Measurements from ENCODE around the gene USP31. TPM values are rescaled to one million over a fixed set of nuclear protein-coding genes. Genes with fewer than 3 reads are reported as not detected.

USP31 gene, protein sequence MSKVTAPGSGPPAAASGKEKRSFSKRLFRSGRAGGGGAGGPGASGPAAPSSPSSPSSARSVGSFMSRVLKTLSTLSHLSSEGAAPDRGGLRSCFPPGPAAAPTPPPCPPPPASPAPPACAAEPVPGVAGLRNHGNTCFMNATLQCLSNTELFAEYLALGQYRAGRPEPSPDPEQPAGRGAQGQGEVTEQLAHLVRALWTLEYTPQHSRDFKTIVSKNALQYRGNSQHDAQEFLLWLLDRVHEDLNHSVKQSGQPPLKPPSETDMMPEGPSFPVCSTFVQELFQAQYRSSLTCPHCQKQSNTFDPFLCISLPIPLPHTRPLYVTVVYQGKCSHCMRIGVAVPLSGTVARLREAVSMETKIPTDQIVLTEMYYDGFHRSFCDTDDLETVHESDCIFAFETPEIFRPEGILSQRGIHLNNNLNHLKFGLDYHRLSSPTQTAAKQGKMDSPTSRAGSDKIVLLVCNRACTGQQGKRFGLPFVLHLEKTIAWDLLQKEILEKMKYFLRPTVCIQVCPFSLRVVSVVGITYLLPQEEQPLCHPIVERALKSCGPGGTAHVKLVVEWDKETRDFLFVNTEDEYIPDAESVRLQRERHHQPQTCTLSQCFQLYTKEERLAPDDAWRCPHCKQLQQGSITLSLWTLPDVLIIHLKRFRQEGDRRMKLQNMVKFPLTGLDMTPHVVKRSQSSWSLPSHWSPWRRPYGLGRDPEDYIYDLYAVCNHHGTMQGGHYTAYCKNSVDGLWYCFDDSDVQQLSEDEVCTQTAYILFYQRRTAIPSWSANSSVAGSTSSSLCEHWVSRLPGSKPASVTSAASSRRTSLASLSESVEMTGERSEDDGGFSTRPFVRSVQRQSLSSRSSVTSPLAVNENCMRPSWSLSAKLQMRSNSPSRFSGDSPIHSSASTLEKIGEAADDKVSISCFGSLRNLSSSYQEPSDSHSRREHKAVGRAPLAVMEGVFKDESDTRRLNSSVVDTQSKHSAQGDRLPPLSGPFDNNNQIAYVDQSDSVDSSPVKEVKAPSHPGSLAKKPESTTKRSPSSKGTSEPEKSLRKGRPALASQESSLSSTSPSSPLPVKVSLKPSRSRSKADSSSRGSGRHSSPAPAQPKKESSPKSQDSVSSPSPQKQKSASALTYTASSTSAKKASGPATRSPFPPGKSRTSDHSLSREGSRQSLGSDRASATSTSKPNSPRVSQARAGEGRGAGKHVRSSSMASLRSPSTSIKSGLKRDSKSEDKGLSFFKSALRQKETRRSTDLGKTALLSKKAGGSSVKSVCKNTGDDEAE (N-terminal part only)
- 7.7 and 8.0 TPM in 2 replicates for total RNA-seq

GRCh38 chr16:23149267-23149992 lies at the start of gene USP31:
Gene USP31, minus strand, starts transcription at chr16:23149452. Its CDS starts 182 bp downstream, at chr16:23149270.
- peaks cover 18% of the 10 kb centered on the region for H3K4me1 Mint-ChIP-seq (ENCODE audit: low read depth)
- H3K9me3 Mint-ChIP-seq = no peaks in the 10 kb centered on the region
- peak within 1 kb of the TSS; percentile 87 for H3K4me3 Mint-ChIP-seq (ENCODE audit: low read depth)
- peaks cover 10% of the 10 kb centered on the region for H3K27me3 Mint-ChIP-seq (ENCODE audit: low read depth)
- DNase-seq (ENCODE audit: low spot score) = peak; percentile 84
- H3K27ac Mint-ChIP-seq = peak within 1 kb of the TSS; percentile 79
- peaks cover 5% of the 10 kb centered on the region for H3K36me3 Mint-ChIP-seq (ENCODE audit: low read depth)
- intact Hi-C loops (cut with micrococcal nuclease) = no loop called here

DNA sequence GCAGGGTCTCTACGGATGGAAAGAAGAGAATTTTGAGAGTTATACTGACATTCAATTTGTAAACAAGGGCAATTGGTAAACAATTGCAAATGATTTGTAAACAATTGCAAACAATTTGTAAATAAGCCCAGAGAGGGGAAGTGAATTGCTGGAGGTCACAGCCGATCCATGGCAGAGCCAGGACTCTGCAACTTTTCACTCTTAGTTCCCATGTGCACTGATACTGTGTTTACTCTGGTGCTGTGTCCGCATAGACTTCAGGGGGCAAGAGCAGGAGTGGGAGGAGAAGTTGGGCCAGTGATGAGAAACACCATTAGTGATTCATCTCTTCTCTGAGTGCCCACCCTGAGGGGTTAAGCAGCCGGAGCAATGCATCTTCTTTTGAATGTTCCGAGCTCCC lies 47.3 kb upstream of the USP31 start:
- H3K27ac Mint-ChIP-seq = no peak overlapping the region

DNA sequence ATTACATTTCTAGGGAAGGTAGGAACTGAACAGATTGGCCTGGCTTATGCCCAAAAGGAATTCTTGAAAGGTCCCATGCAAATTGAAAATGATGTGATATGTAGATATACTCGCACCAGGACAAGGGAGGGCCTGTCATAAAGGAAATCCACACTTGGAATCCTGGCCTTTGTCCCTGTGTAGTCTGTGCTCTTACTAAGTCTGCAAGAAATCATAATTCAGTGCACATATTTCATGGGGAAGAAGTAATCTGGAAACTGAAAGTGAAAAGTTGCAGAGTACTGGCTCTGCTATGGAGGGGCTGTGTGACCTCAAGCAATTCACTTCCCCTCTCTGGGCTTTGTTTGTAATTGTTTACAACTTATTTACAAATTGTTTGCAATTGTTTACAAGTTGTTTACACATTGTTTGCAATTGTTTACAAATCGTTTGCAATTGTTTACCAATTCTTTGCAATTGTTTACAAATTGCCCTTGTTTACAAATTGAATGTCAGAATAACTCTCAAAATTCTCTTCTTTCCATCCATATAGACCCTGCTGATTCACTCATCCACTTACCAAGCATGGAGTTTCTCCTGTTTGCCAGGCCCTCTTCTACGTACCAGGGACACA lies 46.2 kb upstream of the USP31 start:
- intact Hi-C loops (cut with micrococcal nuclease) = no loop called here
- H3K27ac Mint-ChIP-seq = no peak overlapping the region
- peaks cover 10% of the 10 kb centered on the region for H3K27me3 Mint-ChIP-seq (ENCODE audit: low read depth)

More for the DNA sequence above, 47.3 kb upstream of the USP31 start:
- Mint-ChIP-seq H3K27me3 (ENCODE audit: low read depth) (peaks cover 16% of the 10 kb centered on the region), H3K36me3 (ENCODE audit: low read depth) (no peaks in the 10 kb centered on the region), H3K4me3 (ENCODE audit: low read depth) (no peak overlapping the region), H3K9me3 (no peaks in the 10 kb centered on the region), H3K4me1 (ENCODE audit: low read depth) (no peaks in the 10 kb centered on the region)
- no peak for DNase-seq (ENCODE audit: low spot score)
- intact Hi-C loops (cut with micrococcal nuclease) = no loop called here

GRCh38 chr16:23194497-23195221 lies 45.4 kb upstream of the USP31 start:
- H3K27ac Mint-ChIP-seq = no peak overlapping the region
- intact Hi-C loops (cut with micrococcal nuclease) = no loop called here
- no peaks in the 10 kb centered on the region for H3K36me3 Mint-ChIP-seq (ENCODE audit: low read depth)
- no peak for DNase-seq (ENCODE audit: low spot score)
- no peak overlapping the region for H3K4me3 Mint-ChIP-seq (ENCODE audit: low read depth)
- peaks cover 7% of the 10 kb centered on the region for H3K27me3 Mint-ChIP-seq (ENCODE audit: low read depth)
- H3K9me3 Mint-ChIP-seq = no peaks in the 10 kb centered on the region
- H3K4me1 Mint-ChIP-seq (ENCODE audit: low read depth) = no peaks in the 10 kb centered on the region

More for the DNA sequence above, 46.2 kb upstream of the USP31 start:
- Mint-ChIP-seq H3K36me3 (ENCODE audit: low read depth) (no peaks in the 10 kb centered on the region), H3K4me3 (ENCODE audit: low read depth) (no peak overlapping the region), H3K9me3 (no peaks in the 10 kb centered on the region), H3K4me1 (ENCODE audit: low read depth) (no peaks in the 10 kb centered on the region)
- no peak for DNase-seq (ENCODE audit: low spot score)

DNA sequence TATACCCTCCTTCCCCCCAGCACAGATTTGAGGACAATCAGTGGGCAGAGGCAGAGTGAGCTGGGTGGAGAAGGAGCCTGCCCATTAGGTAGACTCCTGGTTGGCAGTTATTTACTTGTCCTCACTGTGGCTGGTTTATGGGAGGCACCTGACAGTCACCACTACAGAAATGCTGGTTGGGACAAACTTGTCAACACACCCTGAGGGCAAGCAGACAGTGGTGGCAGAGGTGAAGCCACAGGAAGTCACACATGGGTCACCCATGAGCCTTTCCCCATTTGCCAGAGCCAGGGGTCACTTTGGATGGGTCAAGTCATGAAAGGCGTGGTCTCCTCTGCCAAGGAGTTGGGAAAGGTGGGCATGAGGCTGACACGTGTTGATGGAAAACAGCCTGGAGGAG lies 39.7 kb upstream of the USP31 start:
- intact Hi-C loops (cut with micrococcal nuclease) = no loop called here
- no peak for DNase-seq (ENCODE audit: low spot score)
- no peaks in the 10 kb centered on the region for H3K36me3 Mint-ChIP-seq (ENCODE audit: low read depth)
- H3K4me3 Mint-ChIP-seq (ENCODE audit: low read depth) = no peak overlapping the region
- no peak overlapping the region for H3K27ac Mint-ChIP-seq
- no peaks in the 10 kb centered on the region for H3K9me3 Mint-ChIP-seq
- no peaks in the 10 kb centered on the region for H3K4me1 Mint-ChIP-seq (ENCODE audit: low read depth)
- peaks cover 19% of the 10 kb centered on the region for H3K27me3 Mint-ChIP-seq (ENCODE audit: low read depth)

DNA sequence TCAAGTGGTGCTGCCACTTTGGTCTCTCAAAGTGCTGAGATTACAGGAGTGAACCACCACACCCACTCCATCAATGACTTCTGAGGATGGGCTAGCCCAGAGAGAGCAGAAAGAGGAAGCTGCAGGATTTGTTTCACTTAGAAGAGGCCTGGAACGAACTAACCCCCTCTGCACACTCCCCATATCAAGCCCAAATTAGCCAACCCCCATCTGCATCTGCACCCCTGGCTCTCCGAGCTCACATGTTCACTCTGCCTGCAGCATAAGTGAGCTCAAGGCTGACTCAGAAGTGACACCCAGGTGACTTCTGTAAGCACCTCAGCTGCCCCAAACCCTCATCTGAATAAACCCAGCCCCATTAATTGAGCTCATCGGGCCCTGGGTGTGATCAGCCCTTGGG lies 38.1 kb upstream of the USP31 start:
- Mint-ChIP-seq H3K27me3 (ENCODE audit: low read depth) (peaks cover 24% of the 10 kb centered on the region), H3K4me3 (ENCODE audit: low read depth) (no peak overlapping the region), H3K9me3 (no peaks in the 10 kb centered on the region), H3K4me1 (ENCODE audit: low read depth) (no peaks in the 10 kb centered on the region), H3K27ac (no peak overlapping the region), H3K36me3 (ENCODE audit: low read depth) (no peaks in the 10 kb centered on the region)
- intact Hi-C loops (cut with micrococcal nuclease) = no loop called here
- no peak for DNase-seq (ENCODE audit: low spot score)

- H3K27me3 Mint-ChIP-seq (ENCODE audit: low read depth) = peaks cover 35% of the 10 kb centered on the region
- no peaks in the 10 kb centered on the region for H3K36me3 Mint-ChIP-seq (ENCODE audit: low read depth)
These were observed 36.9 kb upstream of the USP31 start for GRCh38 chr16:23186171-23186570.

GRCh38 chr16:23185656-23186055 lies 36.4 kb upstream of the USP31 start:
- DNase-seq (ENCODE audit: low spot score) = no peak
- Mint-ChIP-seq H3K4me3 (ENCODE audit: low read depth) (no peak overlapping the region), H3K36me3 (ENCODE audit: low read depth) (no peaks in the 10 kb centered on the region), H3K4me1 (ENCODE audit: low read depth) (peaks cover 3% of the 10 kb centered on the region), H3K27me3 (ENCODE audit: low read depth) (peaks cover 39% of the 10 kb centered on the region), H3K27ac (no peak overlapping the region), H3K9me3 (no peaks in the 10 kb centered on the region)
- intact Hi-C loops (cut with micrococcal nuclease) = no loop called here

More at GRCh38 chr16:23186171-23186570, 36.9 kb upstream of the USP31 start:
- intact Hi-C loops (cut with micrococcal nuclease) = no loop called here
- H3K4me1 Mint-ChIP-seq (ENCODE audit: low read depth) = peaks cover 3% of the 10 kb centered on the region
- no peaks in the 10 kb centered on the region for H3K9me3 Mint-ChIP-seq
- no peak overlapping the region for H3K4me3 Mint-ChIP-seq (ENCODE audit: low read depth)
- no peak for DNase-seq (ENCODE audit: low spot score)
- H3K27ac Mint-ChIP-seq = no peak overlapping the region

GRCh38 chr16:23183543-23183862 lies 34.3 kb upstream of the USP31 start:
- intact Hi-C loops (cut with micrococcal nuclease) = no loop called here
- Mint-ChIP-seq H3K9me3 (no peaks in the 10 kb centered on the region), H3K27me3 (ENCODE audit: low read depth) (peaks cover 42% of the 10 kb centered on the region), H3K4me3 (ENCODE audit: low read depth) (no peak overlapping the region), H3K27ac (no peak overlapping the region), H3K36me3 (ENCODE audit: low read depth) (no peaks in the 10 kb centered on the region), H3K4me1 (ENCODE audit: low read depth) (peaks cover 3% of the 10 kb centered on the region)
- no peak for DNase-seq (ENCODE audit: low spot score)

GRCh38 chr16:23182679-23183542 lies 33.7 kb upstream of the USP31 start, which contains the start of gene SCNN1G:
Gene SCNN1G, plus strand, starts transcription at chr16:23182745. Its CDS starts 3,527 bp downstream, at chr16:23186272.
- Mint-ChIP-seq H3K4me3 (ENCODE audit: low read depth) (no peak within 1 kb of the TSS), H3K27me3 (ENCODE audit: low read depth) (peaks cover 42% of the 10 kb centered on the region), H3K36me3 (ENCODE audit: low read depth) (no peaks in the 10 kb centered on the region), H3K9me3 (no peaks in the 10 kb centered on the region), H3K4me1 (ENCODE audit: low read depth) (peaks cover 3% of the 10 kb centered on the region), H3K27ac (no peak within 1 kb of the TSS)
- intact Hi-C loops (cut with micrococcal nuclease) = loop anchor here (1.0 kb wide), 1 partner anchor 251 kb away; no protein-coding TSS in a partner anchor
- no peak for DNase-seq (ENCODE audit: low spot score)
